ENCODE measurements around the gene WDR20.
A peak's percentile ranks its signal among the peaks of the same experiment; 100 is the strongest.
"Not testable (repeated sequence)": the region's sequence is repeated elsewhere in the genome, so short reads cannot be mapped to it uniquely, and the experiment has no call there.

The WDR20 gene, protein sequence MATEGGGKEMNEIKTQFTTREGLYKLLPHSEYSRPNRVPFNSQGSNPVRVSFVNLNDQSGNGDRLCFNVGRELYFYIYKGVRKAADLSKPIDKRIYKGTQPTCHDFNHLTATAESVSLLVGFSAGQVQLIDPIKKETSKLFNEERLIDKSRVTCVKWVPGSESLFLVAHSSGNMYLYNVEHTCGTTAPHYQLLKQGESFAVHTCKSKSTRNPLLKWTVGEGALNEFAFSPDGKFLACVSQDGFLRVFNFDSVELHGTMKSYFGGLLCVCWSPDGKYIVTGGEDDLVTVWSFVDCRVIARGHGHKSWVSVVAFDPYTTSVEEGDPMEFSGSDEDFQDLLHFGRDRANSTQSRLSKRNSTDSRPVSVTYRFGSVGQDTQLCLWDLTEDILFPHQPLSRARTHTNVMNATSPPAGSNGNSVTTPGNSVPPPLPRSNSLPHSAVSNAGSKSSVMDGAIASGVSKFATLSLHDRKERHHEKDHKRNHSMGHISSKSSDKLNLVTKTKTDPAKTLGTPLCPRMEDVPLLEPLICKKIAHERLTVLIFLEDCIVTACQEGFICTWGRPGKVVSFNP

GRCh38 chr14:102139286-102140026, at the start of gene WDR20:
Gene WDR20 (plus strand): TSS chr14:102139897. CDS start chr14:102139924, 27 bp downstream.
- peak; percentile 97 for DNase-seq

DNA sequence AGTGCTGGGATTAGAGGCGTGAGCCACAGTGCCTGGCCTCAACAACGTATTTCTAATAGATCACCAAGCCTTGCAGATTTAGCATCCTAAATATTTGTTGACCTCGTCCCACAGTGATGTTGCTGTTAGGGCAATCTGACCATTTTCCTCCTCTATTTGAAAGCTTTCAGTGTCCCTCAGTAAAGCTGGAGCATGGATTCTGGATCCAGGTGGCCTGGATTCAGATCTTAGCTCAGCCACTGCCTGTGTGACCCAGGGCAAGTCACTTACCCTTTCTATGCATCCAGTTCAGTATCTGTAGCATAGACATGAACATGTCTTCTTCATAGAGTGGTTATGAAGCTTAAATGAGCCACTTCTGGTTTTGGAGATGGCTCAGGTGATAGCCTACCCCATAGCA, 49.0 kb upstream of the WDR20 start:
- no peak for DNase-seq

DNA sequence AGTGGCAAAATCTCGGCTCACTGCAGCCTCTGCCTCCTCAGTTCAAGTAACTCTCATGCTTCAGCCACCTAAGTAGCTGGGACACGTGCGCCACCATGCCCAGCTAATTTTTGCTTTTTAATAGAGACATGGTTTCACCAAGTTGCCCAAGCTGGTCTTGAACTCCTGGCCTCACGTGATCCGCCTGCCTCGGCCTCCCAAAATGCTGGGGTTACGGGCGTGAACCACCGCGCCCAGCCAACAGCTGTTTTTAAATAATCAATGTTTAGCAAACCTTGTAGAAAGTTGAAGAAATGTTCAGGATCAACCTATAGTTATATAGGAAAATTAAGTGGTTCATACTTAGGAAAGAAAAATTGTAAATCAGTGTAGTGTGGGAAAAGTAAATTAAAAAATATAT, 46.9 kb upstream of the WDR20 start:
- DNase-seq, result no peak

DNA sequence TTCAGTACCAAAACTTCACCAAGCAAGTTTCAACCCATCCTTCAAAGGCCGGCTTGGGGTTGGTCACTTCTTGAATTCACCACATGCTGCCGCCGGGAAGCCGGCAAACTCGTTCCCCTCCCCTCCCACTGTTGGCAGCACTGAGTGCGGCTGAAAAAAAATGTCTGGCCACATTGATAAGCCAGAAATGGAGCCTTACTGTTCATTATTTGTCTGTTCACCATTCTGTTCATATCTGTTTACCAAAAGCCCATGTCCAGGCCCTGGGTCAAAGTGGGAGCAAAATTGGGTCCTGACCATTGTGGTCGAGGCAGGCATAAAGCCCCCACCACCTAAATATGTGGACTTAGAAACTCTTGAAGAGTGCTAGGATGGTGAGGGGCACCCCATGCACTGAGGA, 45.6 kb upstream of the WDR20 start:
- DNase-seq, result no peak

GRCh38 chr14:102095231-102095870, 44.3 kb upstream of the WDR20 start:
- no peak for DNase-seq

DNA sequence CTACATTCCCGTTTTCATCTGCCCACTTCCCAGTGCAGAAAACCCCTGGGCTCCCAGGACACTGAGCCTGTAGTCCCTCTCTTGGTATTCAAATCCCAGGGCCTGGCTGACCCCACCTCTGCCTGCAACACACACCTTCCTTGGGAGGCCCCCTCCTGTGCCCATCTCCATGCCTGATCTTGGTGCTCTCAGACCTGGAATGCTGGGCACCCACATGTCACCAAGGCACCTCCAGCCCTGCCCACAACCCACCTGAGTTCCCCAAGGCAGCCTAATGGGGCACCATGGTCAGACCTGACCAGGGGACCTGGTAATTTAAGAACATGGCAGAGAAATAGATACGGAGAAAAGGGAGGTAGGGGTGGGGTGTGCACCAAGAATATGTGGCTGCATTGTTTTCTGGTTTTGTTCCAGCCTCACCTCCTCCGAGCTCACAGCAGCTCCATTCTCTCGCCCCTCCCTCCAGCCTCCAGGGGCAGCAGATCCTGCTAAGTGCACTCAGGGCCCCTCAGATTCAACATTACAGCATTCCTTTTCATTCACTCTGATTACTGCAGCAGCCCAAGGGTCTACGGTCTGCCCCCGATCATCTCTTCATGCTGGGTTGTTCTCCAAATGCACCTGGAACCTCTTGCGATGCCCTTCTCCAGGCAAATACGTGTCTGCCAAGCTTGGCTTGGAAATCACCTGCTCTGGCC, 43.7 kb upstream of the WDR20 start:
- peak; percentile 72 for DNase-seq

DNA sequence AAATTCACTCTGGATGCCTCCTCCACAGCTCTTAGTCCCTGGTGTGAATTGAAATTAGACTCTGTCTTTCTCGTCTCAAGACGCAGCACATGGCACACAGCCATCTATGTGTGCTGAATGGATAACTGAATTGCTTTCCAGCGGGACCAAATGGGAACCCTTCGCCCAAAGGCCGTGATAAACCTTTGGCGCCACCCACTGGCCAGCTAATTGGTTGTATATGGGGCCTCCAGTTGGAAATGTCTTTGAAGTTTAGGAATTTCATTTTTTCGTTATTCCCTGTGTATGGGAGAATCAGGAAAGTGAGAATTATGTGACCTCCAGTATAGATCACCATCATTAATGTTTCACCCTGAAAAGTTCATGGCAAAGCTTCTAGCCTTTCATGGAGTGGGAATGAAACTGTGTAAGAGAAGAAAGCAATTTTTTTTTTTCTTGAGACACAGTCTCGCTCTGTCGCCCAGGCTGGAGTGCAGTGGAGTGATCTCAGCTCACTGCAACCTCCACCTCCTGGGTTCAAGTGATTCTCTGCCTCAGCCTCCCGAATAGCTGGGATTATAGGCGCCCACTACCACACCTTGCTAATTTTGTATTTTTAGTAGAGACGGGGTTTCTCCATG, 43.0 kb upstream of the WDR20 start:
- peak; percentile 72 for DNase-seq

- DNase-seq, result no peak
These were observed 42.1 kb upstream of the WDR20 start for GRCh38 chr14:102097441-102098135.

DNA sequence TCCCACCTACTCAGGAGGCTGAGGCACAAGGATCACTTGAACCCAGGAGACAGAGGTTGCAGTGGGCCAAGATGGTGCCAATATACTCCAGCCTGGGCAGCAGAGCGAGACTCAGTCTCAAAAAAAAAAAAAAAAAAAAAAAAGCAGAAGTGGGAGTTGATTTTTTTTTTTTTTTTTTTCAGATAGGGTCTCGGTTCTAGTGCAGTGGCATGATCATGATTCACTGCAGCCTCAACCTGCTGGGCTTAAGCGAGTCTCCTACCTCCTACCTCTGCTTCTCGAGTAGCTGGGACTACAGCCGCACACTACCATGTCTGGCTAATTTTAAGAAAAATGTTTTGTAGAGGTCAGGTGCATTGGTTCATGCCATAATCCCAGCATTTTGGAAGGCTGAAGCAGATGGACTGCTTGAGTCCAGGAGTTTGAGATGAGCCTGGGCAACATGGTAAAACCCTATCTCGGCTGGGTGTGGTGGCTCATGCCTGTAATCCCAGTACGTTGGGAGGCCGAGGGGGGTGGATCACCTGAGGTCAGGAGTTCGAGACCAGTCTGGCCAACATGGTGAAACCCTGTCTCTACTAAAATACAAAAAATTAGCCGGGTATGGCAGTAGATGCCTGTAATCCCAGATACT, 36.5 kb upstream of the WDR20 start:
- DNase-seq, result no peak

- DNase-seq, result no peak
These were observed 34.3 kb upstream of the WDR20 start for GRCh38 chr14:102105369-102105768.

GRCh38 chr14:102109332-102109731, 30.4 kb upstream of the WDR20 start:
- not testable (repeated sequence) for DNase-seq

DNA sequence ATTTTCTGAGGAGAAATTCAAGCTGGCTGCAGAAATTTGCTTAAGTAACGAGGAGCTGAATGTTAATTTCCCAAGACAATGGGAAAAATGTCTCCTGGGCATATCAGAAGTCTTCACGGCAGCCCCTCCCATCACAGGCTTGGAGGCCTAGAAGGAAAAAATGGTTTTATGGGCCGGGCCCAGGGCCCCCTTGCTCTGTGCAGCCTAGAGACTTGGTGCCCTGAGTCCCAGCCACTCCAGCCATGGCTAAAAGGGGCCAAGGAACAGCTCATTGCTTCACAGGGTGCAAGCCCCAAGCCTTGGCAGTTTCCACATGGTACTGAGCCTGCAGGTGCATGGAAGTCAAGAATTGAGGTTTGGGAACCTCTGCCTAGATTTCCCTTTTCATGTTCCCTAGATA, 28.6 kb upstream of the WDR20 start:
- no peak for DNase-seq

DNA sequence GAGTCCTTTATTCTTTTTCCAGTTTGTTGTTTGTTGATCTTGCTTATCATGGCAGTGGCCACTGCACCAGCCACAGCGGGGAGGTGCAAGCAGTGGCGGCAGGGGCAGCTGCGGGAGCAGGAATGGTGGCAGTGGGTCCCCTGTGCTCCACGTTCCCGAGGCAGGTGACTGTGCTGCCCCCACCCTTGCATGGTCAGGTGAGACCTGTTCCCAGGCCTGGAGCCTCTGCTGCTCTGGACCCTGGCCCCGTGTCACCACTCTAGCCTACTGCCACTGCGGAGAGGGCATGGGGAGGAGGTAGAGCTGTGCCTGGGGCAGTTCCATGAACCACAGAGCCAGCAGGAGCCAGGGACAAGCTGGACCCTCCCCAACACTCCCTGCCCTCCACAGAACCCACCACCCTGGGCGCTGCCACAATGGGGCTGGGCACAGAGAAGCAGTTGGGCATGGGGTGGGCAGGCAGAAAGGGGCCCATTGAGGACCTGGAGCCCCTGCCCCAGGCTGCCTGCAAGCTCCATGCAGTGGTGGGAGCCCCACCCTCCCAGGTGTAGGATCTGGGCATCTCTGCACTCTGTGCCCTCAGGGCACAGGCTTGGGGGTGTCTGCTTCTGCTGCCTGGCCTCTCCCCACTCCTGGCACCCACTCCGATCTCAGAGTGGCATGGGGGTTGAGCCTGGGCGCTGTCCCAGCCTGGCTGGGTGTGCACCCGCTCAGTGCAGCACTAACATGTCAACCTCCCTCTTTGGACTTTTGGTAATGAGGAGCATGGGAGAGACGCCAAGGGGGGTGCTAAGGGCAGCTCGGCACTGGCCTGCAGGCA, 23.1 kb upstream of the WDR20 start:
- DNase-seq, result no peak

- DNase-seq, result no peak
These were observed 21.8 kb upstream of the WDR20 start for GRCh38 chr14:102117852-102118251.

- DNase-seq, result no peak
These were observed 18.8 kb upstream of the WDR20 start for GRCh38 chr14:102120888-102121287.

- no peak for DNase-seq
These were observed 18.1 kb upstream of the WDR20 start for GRCh38 chr14:102121567-102121966.

- DNase-seq, result no peak
These were observed 15.3 kb upstream of the WDR20 start for GRCh38 chr14:102124419-102124818.

- DNase-seq, result peak; percentile 19
These were observed 14.2 kb upstream of the WDR20 start for GRCh38 chr14:102125546-102125945.

DNA sequence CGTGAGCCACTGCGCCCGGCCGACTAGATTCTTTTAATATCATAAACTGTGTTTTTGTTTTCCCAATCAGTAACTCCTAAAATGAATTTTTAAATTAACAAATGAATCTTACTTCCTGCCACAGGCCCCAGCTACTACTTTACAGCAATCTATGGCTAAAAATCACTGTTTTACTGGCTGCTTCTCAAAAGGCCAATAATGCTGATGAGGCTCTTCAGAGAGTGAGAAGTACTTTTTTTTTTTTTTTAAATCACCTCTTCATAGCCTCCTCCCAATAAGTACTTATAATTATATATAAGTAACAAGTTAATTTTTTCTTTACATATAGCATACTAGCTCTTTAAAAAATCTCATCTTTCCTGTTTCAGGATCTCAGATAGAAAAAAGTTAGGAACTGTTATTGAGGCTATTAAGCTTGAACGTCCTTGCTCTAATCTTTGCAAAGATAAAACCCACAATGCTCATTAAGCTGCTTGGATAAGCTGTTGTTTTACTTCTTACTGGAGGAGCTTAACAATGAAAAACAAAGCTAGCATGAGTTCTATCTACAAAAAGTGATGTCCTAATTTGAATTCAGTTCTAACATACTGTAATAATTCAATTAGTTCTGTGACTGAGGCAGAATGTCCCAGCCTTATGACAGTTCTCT, 12.8 kb upstream of the WDR20 start:
- no peak for DNase-seq

DNA sequence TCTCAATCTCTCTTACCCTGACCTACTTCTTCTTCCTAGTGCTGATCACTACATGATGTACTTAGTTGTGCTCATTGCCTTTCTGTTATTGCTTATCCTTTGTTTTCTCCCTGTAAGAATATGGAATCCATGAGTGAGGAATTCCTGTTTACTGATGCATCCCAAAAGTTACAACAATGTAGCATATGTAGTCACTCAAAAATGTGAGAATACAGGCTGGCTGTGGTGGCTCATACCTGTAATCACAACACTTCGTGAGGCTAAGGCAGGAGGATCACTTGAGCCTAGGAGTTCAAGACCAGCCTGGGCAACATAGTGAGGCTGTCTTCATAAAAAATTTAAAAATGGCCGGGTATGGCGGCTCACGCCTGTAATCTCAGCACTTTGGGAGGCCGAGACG, 8.0 kb upstream of the WDR20 start:
- DNase-seq, result no peak
